OCI-LY7 (cell line): ENCODE measurements around the gene AK4. TPM values are rescaled to one million over a fixed set of nuclear protein-coding genes. Genes with fewer than 3 reads are reported as not detected.

Source experiments
- BruUV-seq: library from RNA; stranded (reverse); fragments of 400-500 nt; replicated peaks from 2 replicates; lab custom pipeline; 2021; lab: Mats Ljungman, UMichigan
- CTCF ChIA-PET: fragments of 300-600 bp; sonication (Branson Sonifier 250); formaldehyde crosslinking; loops from one replicate; lab custom pipeline; 2022; ENCODE audit warnings: antibody characterized with exemption; ENCODE audit not compliant: unreplicated experiment; lab: Charles Lee
- POLR2A ChIA-PET: fragments of 300-600 bp; sonication (Branson Sonifier 250); formaldehyde crosslinking; loops from one replicate; lab custom pipeline; 2022; ENCODE audit warnings: antibody characterized with exemption; lab: Charles Lee
- DNase-seq: peaks from one replicate; pipeline ENCODE4 v3.0.0-alpha.2; 2015; ENCODE audit warnings: low spot score
- H2AFZ ChIP-seq: fragments of 200-600 bp; sonication (generic), shearing (Covaris generic); 2 replicates; pipeline ENCODE4 v1.6.1; 2014; ENCODE audit warnings: mild to moderate bottlenecking, antibody characterized with exemption, low read length, moderate library complexity
- H3K27ac ChIP-seq: fragments of 200-600 bp; sonication (generic); 2 replicates; pipeline ENCODE4 v1.5.1; 2014; ENCODE audit warnings: mixed run types, low read depth, mild to moderate bottlenecking, moderate library complexity, low read length, inconsistent platforms; ENCODE audit not compliant: poor library complexity, severe bottlenecking
- H3K36me3 ChIP-seq: fragments of 200-600 bp; sonication (generic); 2 replicates; pipeline ENCODE4 v1.6.1; 2014; ENCODE audit warnings: mild to moderate bottlenecking, antibody characterized with exemption, low read length, moderate library complexity, mixed read lengths; ENCODE audit not compliant: insufficient read depth
- H3K4me1 ChIP-seq: fragments of 200-600 bp; sonication (generic); 2 replicates; pipeline ENCODE4 v1.5.1; 2014; ENCODE audit warnings: mild to moderate bottlenecking, low read length; ENCODE audit not compliant: insufficient read depth, poor library complexity, severe bottlenecking
- H3K4me2 ChIP-seq: fragments of 200-600 bp; sonication (generic); 2 replicates; pipeline ENCODE4 v1.6.1; 2014; ENCODE audit warnings: mild to moderate bottlenecking, low read length
- H3K4me3 ChIP-seq: fragments of 200-600 bp; sonication (generic); 2 replicates; pipeline ENCODE4 v1.5.1; 2014; ENCODE audit warnings: mild to moderate bottlenecking, low read depth, low read length; ENCODE audit not compliant: poor library complexity, severe bottlenecking
- H3K79me2 ChIP-seq: fragments of 200-600 bp; sonication (generic); 2 replicates; pipeline ENCODE4 v1.6.1; 2016; ENCODE audit warnings: low read depth, mild to moderate bottlenecking, low read length, moderate library complexity, mixed read lengths; ENCODE audit not compliant: insufficient read depth
- H3K9me2 ChIP-seq: fragments of 200-600 bp; sonication (generic); 2 replicates; pipeline ENCODE4 v1.6.1; 2016; ENCODE audit warnings: mild to moderate bottlenecking, low read length, mixed read lengths; ENCODE audit not compliant: insufficient read depth
- H3K9me3 ChIP-seq: fragments of 200-600 bp; sonication (generic); 2 replicates; pipeline ENCODE4 v1.6.1; 2014; ENCODE audit warnings: mild to moderate bottlenecking, mixed run types, low read length, mixed read lengths
- H4K20me1 ChIP-seq: fragments of 200-600 bp; sonication (generic); 2 replicates; pipeline ENCODE4 v1.6.1; 2014; ENCODE audit warnings: mild to moderate bottlenecking, antibody characterized with exemption, low read length, moderate library complexity, mixed read lengths; ENCODE audit not compliant: insufficient read depth
- EZH2phosphoT487 ChIP-seq: fragments of 200-600 bp; sonication (generic); IDR thresholded peaks from 2 replicates; pipeline ENCODE4 v1.6.1; 2018; ENCODE audit warnings: low read depth, borderline replicate concordance, mild to moderate bottlenecking, mixed run types, antibody characterized with exemption, low read length, moderate library complexity, mixed read lengths
- intact Hi-C: fragments of 100-400 bp; cut with micrococcal nuclease; formaldehyde crosslinking; loops from one replicate; pipeline ENCODE4 v1.10.0; 2022; ENCODE audit not compliant: unreplicated experiment
- total RNA-seq, 2 experiments: library from RNA; depleted of rRNA in 1 of 2; stranded (reverse); fragments of >200 nt in 1 of 2; shearing (Covaris generic) in 1 of 2; gene quantifications; 2 replicates each; pipeline ENCODE4 v1.2.3, GENCODE V29; 2014 to 2022
- TF ChIP-seq, protein P1 (sequence below): fragments of 200-600 bp; sonication (generic); conservative IDR thresholded peaks from 2 replicates; pipeline ENCODE4 v1.5.1; 2014; ENCODE audit warnings: mild to moderate bottlenecking, antibody characterized with exemption, low read length, moderate library complexity, mixed read lengths

The AK4 gene
- total RNA-seq, 2 experiments from 2014 or later: 0.16 to 1.4 TPM

DNA sequence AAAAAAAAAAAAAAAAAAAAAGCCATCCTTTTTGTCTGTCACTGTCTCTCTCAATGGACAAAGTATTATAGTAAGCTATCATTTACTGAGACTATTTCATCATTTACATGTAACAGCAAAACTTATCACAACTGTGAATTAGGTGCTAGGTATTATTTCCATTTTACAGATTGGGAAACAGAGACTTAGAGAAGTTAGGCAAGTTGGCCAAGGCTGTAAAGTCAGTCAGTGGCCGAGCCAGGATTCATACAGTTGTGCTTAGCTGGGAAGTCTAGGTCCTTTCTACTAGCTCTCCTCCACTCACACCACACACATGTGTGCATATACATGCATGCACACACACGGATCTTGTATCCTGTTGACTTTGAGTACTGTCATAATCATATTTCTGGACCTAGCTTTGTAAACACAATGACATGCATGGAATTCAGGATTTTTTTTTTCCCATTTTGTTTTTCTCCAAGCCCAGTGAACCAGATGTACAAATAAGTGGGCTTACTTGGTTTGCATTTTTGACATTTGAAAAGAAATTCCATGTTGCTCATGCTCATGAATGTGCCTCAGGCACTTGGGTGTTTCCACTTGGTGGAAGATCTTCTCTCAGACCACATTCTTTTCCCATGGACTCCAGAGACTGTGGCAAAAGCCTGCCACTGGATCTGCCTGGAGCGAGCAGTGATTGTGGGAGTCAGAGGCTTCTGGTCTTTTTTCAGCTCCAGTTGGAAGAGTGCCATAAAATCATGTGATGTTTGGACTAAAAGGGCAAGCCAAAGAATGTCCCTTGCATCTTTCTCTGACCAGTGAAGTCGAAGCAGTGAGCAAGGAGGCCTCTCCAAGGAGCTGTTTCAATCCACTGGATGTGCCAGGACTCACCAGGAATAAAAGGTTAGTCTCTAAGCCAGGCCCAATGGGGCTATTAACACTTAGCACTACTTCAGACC is 99.7 kb downstream of the AK4 start:
- TF ChIP-seq, protein P1, sequence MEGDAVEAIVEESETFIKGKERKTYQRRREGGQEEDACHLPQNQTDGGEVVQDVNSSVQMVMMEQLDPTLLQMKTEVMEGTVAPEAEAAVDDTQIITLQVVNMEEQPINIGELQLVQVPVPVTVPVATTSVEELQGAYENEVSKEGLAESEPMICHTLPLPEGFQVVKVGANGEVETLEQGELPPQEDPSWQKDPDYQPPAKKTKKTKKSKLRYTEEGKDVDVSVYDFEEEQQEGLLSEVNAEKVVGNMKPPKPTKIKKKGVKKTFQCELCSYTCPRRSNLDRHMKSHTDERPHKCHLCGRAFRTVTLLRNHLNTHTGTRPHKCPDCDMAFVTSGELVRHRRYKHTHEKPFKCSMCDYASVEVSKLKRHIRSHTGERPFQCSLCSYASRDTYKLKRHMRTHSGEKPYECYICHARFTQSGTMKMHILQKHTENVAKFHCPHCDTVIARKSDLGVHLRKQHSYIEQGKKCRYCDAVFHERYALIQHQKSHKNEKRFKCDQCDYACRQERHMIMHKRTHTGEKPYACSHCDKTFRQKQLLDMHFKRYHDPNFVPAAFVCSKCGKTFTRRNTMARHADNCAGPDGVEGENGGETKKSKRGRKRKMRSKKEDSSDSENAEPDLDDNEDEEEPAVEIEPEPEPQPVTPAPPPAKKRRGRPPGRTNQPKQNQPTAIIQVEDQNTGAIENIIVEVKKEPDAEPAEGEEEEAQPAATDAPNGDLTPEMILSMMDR: no peak
- no peak for TF ChIP-seq EZH2phosphoT487
- BruUV-seq: no TSS peak

DNA sequence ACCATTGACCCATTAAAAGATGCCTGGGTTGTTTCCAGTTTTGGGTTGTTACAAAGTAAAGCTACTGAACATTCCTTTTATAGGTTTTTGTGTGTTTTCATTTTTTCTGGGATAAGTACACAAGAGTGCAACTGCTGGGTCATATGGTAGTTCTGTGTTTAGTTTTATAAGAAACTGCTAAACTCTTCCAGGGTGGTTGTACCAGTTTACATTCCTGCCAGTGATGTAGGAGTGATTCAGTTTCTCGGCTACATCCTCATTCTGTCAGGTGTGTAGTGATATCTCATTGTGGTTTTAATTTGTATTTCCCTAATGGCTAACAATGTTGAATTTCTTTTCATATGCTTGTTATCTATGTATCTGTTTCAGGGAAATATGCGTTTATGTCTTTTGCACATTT is 102.8 kb downstream of the AK4 start:
- CTCF ChIA-PET: no interaction called here
- intact Hi-C loops: loop anchor here (5.0 kb wide), 2 partner anchors 61 to 184 kb away; no protein-coding TSS in a partner anchor

More for the DNA sequence above, 99.7 kb downstream of the AK4 start:
- H4K20me1 ChIP-seq: no peaks in the 10 kb centered on the region
- no peak for DNase-seq
- ChIA-PET CTCF (interaction anchor here (0.5 kb wide), 1 partner anchor 225 kb away, joined by 4 read pairs; no protein-coding TSS in a partner anchor), POLR2A (interaction anchor here (0.6 to 1.7 kb wide), 7 partner anchors 12 to 1987 kb away, joined by 3 to 6 read pairs (median 4); partner anchors contain the start of genes LEPR and LEPROT)
- H3K9me3 ChIP-seq: no peaks in the 10 kb centered on the region
- no peak overlapping the region for H2AFZ ChIP-seq
- no peak overlapping the region for H3K4me2 ChIP-seq
- no peaks in the 10 kb centered on the region for H3K4me1 ChIP-seq
- no peaks in the 10 kb centered on the region for H3K9me2 ChIP-seq
- no peaks in the 10 kb centered on the region for H3K79me2 ChIP-seq
- intact Hi-C loops: no loop called here
- H3K36me3 ChIP-seq: no peaks in the 10 kb centered on the region
- no peak overlapping the region for H3K4me3 ChIP-seq
- H3K27ac ChIP-seq: no peak overlapping the region

More for the DNA sequence above, 102.8 kb downstream of the AK4 start:
- TF ChIP-seq, protein P1: no peak
- no peak for TF ChIP-seq EZH2phosphoT487
- no peaks in the 10 kb centered on the region for H4K20me1 ChIP-seq
- H3K4me2 ChIP-seq: no peak overlapping the region
- no peak overlapping the region for H3K4me3 ChIP-seq
- H3K36me3 ChIP-seq: no peaks in the 10 kb centered on the region
- no peak for DNase-seq
- no peak overlapping the region for H3K27ac ChIP-seq
- POLR2A ChIA-PET: interaction anchor here (0.6 to 1.4 kb wide), 3 partner anchors 9 to 206 kb away, joined by 3 to 4 read pairs (median 4); no protein-coding TSS in a partner anchor
- H3K9me2 ChIP-seq: no peaks in the 10 kb centered on the region
- H3K79me2 ChIP-seq: 0 out of 2 replicates have a peak, but pooled peaks cover 5% of the 10 kb centered on the region
- BruUV-seq: no TSS peak
- H2AFZ ChIP-seq: no peak overlapping the region
- peaks cover 19% of the 10 kb centered on the region for H3K4me1 ChIP-seq
- no peaks in the 10 kb centered on the region for H3K9me3 ChIP-seq
